ENCODE results near the gene HPF1. TPM values are rescaled to one million over a fixed set of nuclear protein-coding genes. Genes with fewer than 3 reads are reported as not detected.
"Not testable (repeated sequence)": the region's sequence is repeated elsewhere in the genome, so short reads cannot be mapped to it uniquely, and the experiment has no call there.

Gene HPF1
- total RNA-seq, 1 experiment from 2014 or later: 34.3 TPM

DNA sequence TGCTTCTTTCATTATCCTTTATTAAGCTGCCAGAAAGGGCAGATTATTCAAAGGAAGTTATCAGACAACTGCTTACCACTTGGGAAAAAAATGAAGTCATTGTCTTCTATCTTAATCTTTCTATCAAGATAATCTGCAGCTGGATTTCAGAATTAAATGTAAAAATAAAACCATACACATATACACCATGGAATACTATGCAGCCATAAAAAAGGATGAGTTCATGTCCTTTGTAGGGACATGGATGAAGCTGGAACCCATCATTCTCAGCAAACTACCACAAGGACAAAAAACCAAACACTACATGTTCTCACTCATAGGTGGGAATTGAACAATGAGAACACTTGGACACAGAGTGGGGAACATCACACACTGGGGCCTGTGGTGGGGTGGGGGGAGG is 19.1 kb downstream of the HPF1 start:
- H3K4me1 Mint-ChIP-seq; DNase-seq (ENCODE audit: low spot score); CTCF ChIA-PET; ATAC-seq; POLR2A ChIA-PET; H3K9me3 Mint-ChIP-seq; H3K27me3 Mint-ChIP-seq (ENCODE audit: low read depth); H3K27ac Mint-ChIP-seq; H3K4me3 Mint-ChIP-seq: not testable (repeated sequence)
- H3K36me3 Mint-ChIP-seq: peaks cover 25% of the 10 kb centered on the region

GRCh38 chr4:169730564-169730963 is 27.2 kb downstream of the HPF1 start:
- Mint-ChIP-seq H3K36me3 (peaks cover 8% of the 10 kb centered on the region), H3K27ac (no peak overlapping the region), H3K9me3 (no peaks in the 10 kb centered on the region), H3K4me3 (no peak overlapping the region), H3K27me3 (ENCODE audit: low read depth) (no peaks in the 10 kb centered on the region), H3K4me1 (peaks cover 4% of the 10 kb centered on the region)
- ChIA-PET POLR2A (no interaction called here), CTCF (no interaction called here)
- DNase-seq (ENCODE audit: low spot score): no peak
- TF ChIP-seq TEAD4 (CRISPR knock-in tag; IDR thresholded peaks at IDR 0.05) (no peak), ZBTB21 (CRISPR knock-in tag; IDR thresholded peaks at IDR 0.05; ENCODE audit: borderline replicate concordance) (no peak), NR2C2 (CRISPR knock-in tag; IDR thresholded peaks at IDR 0.05) (no peak), IRF1 (CRISPR knock-in tag; IDR thresholded peaks at IDR 0.05) (no peak), ZMAT4 (CRISPR knock-in tag; IDR thresholded peaks at IDR 0.05) (no peak), TEAD1 (CRISPR knock-in tag; IDR thresholded peaks at IDR 0.05) (no peak)
- TF ChIP-seq, protein P1, sequence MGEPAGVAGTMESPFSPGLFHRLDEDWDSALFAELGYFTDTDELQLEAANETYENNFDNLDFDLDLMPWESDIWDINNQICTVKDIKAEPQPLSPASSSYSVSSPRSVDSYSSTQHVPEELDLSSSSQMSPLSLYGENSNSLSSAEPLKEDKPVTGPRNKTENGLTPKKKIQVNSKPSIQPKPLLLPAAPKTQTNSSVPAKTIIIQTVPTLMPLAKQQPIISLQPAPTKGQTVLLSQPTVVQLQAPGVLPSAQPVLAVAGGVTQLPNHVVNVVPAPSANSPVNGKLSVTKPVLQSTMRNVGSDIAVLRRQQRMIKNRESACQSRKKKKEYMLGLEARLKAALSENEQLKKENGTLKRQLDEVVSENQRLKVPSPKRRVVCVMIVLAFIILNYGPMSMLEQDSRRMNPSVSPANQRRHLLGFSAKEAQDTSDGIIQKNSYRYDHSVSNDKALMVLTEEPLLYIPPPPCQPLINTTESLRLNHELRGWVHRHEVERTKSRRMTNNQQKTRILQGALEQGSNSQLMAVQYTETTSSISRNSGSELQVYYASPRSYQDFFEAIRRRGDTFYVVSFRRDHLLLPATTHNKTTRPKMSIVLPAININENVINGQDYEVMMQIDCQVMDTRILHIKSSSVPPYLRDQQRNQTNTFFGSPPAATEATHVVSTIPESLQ (CRISPR knock-in tag; IDR thresholded peaks at IDR 0.05): no peak
- ATAC-seq: no peak

DNA sequence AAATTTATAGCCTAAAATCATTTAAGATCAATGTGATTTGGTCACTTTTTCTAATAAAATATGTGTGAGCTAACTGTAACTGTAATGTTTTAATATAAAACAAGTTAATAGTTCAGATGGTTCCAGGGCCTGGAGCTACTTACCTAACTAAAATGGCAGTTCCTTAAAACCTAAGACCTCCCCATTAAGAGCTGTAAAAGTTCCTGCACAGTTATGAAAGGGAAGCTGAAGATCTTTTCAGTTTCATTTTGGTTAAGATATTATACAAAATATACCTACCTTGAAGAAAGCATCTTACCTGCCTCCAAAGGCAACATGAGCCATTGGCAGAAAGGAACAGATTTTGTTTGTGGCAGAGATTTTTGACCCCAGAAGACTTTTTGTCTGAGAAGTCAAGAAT is 30.1 kb downstream of the HPF1 start:
- Mint-ChIP-seq H3K27me3 (ENCODE audit: low read depth) (no peaks in the 10 kb centered on the region), H3K36me3 (peaks cover 6% of the 10 kb centered on the region), H3K4me3 (no peak overlapping the region), H3K27ac (no peak overlapping the region), H3K9me3 (no peaks in the 10 kb centered on the region), H3K4me1 (peaks cover 4% of the 10 kb centered on the region)
- POLR2A ChIA-PET: no interaction called here
- CTCF ChIA-PET: no interaction called here
- ATAC-seq: no peak
- TF ChIP-seq JUN (CRISPR knock-in tag; IDR thresholded peaks at IDR 0.05) (no peak), ZNF232 (CRISPR knock-in tag; IDR thresholded peaks at IDR 0.05) (no peak)
- TF ChIP-seq, protein P2, sequence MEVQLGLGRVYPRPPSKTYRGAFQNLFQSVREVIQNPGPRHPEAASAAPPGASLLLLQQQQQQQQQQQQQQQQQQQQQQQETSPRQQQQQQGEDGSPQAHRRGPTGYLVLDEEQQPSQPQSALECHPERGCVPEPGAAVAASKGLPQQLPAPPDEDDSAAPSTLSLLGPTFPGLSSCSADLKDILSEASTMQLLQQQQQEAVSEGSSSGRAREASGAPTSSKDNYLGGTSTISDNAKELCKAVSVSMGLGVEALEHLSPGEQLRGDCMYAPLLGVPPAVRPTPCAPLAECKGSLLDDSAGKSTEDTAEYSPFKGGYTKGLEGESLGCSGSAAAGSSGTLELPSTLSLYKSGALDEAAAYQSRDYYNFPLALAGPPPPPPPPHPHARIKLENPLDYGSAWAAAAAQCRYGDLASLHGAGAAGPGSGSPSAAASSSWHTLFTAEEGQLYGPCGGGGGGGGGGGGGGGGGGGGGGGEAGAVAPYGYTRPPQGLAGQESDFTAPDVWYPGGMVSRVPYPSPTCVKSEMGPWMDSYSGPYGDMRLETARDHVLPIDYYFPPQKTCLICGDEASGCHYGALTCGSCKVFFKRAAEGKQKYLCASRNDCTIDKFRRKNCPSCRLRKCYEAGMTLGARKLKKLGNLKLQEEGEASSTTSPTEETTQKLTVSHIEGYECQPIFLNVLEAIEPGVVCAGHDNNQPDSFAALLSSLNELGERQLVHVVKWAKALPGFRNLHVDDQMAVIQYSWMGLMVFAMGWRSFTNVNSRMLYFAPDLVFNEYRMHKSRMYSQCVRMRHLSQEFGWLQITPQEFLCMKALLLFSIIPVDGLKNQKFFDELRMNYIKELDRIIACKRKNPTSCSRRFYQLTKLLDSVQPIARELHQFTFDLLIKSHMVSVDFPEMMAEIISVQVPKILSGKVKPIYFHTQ (CRISPR knock-in tag; IDR thresholded peaks at IDR 0.05): no peak
- no peak for DNase-seq (ENCODE audit: low spot score)

DNA sequence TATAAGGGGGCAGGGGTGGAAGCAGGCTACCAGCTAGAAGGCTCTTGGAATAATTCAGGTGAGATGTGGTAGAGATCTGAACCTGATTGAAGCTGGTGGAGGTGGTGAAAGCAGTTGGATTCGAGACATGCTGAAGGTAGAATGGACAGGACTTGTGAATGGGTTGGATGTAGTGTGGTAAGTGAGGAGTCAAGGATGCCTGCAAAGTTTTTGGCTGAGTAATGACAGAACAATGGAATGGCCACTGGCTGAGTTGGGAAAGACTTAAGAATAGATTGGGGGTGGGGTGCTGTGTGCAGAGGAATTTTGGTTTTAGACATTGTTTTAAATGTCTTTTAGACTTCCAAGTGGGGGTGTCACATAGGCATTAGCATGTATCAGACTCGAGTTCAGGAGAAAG is 33.5 kb downstream of the HPF1 start:
- no peak overlapping the region for H3K4me3 Mint-ChIP-seq
- no peaks in the 10 kb centered on the region for H3K9me3 Mint-ChIP-seq
- ATAC-seq: no peak; the same call in none of the 2 replicates
- no peaks in the 10 kb centered on the region for H3K27me3 Mint-ChIP-seq (ENCODE audit: low read depth)
- ChIA-PET CTCF (interaction anchor here (0.5 to 1.2 kb wide), 3 partner anchors 64 to 111 kb away, joined by 3 to 5 read pairs (median 3); no protein-coding TSS in a partner anchor), POLR2A (interaction anchor here (0.5 kb wide), 1 partner anchor 28 kb away, joined by 5 read pairs; no protein-coding TSS in a partner anchor)
- no peaks in the 10 kb centered on the region for H3K36me3 Mint-ChIP-seq
- TF ChIP-seq SOX15 (CRISPR knock-in tag; IDR thresholded peaks at IDR 0.05) (no peak), MXD4 (CRISPR knock-in tag; IDR thresholded peaks at IDR 0.05; ENCODE audit: borderline replicate concordance) (no peak), NFYB (CRISPR knock-in tag; conservative IDR thresholded peaks at IDR 0.05; ENCODE audit: low read depth) (no peak), ZNF263 (CRISPR knock-in tag; IDR thresholded peaks at IDR 0.05; ENCODE audit: low read depth) (no peak), E2F1 (CRISPR knock-in tag; IDR thresholded peaks at IDR 0.05) (no peak), FOXJ3 (CRISPR knock-in tag; IDR thresholded peaks at IDR 0.05; ENCODE audit: borderline replicate concordance) (no peak), NFE2L1 (CRISPR knock-in tag; IDR thresholded peaks at IDR 0.05) (no peak), ZNF671 (CRISPR knock-in tag; IDR thresholded peaks at IDR 0.05) (no peak)
- H3K4me1 Mint-ChIP-seq: no peaks in the 10 kb centered on the region
- no peak overlapping the region for H3K27ac Mint-ChIP-seq
- DNase-seq (ENCODE audit: low spot score): no peak
